Transverse colon (tissue), 4 donors: ENCODE measurements around the gene SERBP1. TPM values are rescaled to one million over a fixed set of nuclear protein-coding genes. Genes with fewer than 3 reads are reported as not detected.

Source experiments
- DNase-seq: peaks from one replicate; pipeline ENCODE4 v3.0.0-alpha.2; 2019
- H3K27ac ChIP-seq, 4 donors: fragments of 200-600 bp; sonication (generic); 2 replicates each; pipeline ENCODE4 v1.5.1; 2016 to 2018; ENCODE audit warnings: inconsistent platforms in 4 of 4
- H3K27me3 ChIP-seq: fragments of 200-600 bp; sonication (generic); 2 replicates; pipeline ENCODE4 v1.5.1; 2017; ENCODE audit warnings: inconsistent platforms
- H3K36me3 ChIP-seq, 4 donors: fragments of 200-600 bp; sonication (generic); 2 replicates each; pipeline ENCODE4 v1.5.1; 2017 to 2019; ENCODE audit warnings: inconsistent platforms in 4 of 4
- H3K4me1 ChIP-seq, 4 donors: fragments of 200-600 bp; sonication (generic); 2 replicates each; pipeline ENCODE4 v1.5.1; 2017 to 2020; ENCODE audit warnings: inconsistent platforms in 4 of 4
- H3K4me3 ChIP-seq, 4 donors: fragments of 200-600 bp; sonication (generic); 1 replicate in 1 of 4; 2 replicates in 3 of 4; pipeline versions ENCODE4 v1.5.1 to v1.6.1; 2017 to 2019; ENCODE audit warnings: inconsistent platforms in 4 of 4
- H3K9me3 ChIP-seq, 2 donors: fragments of 200-600 bp; sonication (generic); 2 replicates each; pipeline ENCODE4 v1.5.1; 2017 to 2019; ENCODE audit warnings: inconsistent platforms in 2 of 2
- EP300 ChIP-seq: sonication (generic); formaldehyde crosslinking; IDR thresholded peaks from one replicate; pipeline ENCODE4 v1.6.1; 2017; ENCODE audit warnings: antibody characterized with exemption, low read depth
- POLR2A ChIP-seq: fragments of 450-650 bp; IDR thresholded peaks from one replicate; pipeline ENCODE4 v1.6.1; 2016; ENCODE audit warnings: antibody characterized with exemption, mild to moderate bottlenecking, moderate library complexity
- POLR2AphosphoS5 ChIP-seq, 3 donors: sonication (generic); formaldehyde crosslinking; IDR thresholded peaks; one replicate each; pipeline ENCODE4 v1.6.1; 2016; ENCODE audit warnings: antibody characterized with exemption in 3 of 3
- WGBS, 2 donors: methylation state at CpG; one replicate each; pipeline ENCODE4 v1.1.5; 2018; ENCODE audit warnings: low coverage in 1 of 2; 5-methylcytosine and 5-hydroxymethylcytosine counted together
- in situ Hi-C, 4 donors: fragments of 200-750 bp; cut with MboI; loops; one replicate each; pipeline versions ENCODE4 v1.15.0 to v1.15.1; 2017; ENCODE audit warnings: low sequenced_read_pairs in 3 of 4, low pct_ligation_motif_present in 1 of 4, low pct_unique_long_range_greater_than_20kb in 1 of 4
- intact Hi-C: fragments of 100-400 bp; cut with DNase I; formaldehyde crosslinking; loops from one replicate; pipeline ENCODE4 v1.15.1; 2023; ENCODE audit warnings: low total_unique reads
- small RNA-seq, 4 donors: library from RNA; depleted of rRNA; stranded (forward); fragments of <200 nt; gene quantifications; one replicate each; pipeline ENCODE3, GENCODE V24; 2016
- total RNA-seq, 4 donors: library from RNA; depleted of rRNA; stranded (reverse); fragments of >200 nt; gene quantifications; one replicate each; pipeline ENCODE4 v1.1.0, GENCODE V29; 2016
- TF ChIP-seq, protein P1 (sequence below), 5 experiments: fragments of 200-600 bp in 3 of 5; fragments of 450-650 bp in 2 of 5; sonication (generic) in 3 of 5; IDR thresholded peaks; 1 replicate in 2 of 5; 2 replicates in 3 of 5; pipeline ENCODE4 v1.5.1; 2016 to 2017; ENCODE audit warnings: antibody characterized with exemption in 5 of 5, inconsistent platforms in 3 of 5, mild to moderate bottlenecking in 2 of 5, moderate library complexity in 1 of 5

SERBP1 gene
- total RNA-seq, 4 donors from 2014 or later, result 64.3 to 218 (median 158) TPM

DNA sequence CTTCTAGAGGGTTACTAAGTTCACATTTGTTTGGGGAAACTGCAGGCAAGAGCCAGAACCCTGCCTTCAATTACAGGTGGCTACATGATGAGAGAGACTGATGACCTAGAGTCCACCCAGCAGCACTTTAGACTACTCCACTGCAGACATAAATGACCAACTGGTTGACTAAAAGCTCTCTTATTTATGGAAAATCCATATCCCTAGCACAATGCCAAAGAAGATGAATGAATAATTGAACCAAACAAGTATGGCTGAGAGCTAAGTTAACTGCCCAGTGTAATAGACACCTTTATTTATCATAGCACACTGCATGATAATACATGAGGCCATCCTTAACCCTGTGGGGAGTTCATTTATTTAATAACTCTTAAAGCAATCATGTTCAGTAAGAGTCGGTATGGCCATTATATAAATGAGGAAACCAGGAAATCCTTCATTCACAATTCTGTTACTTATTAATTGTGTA lies 62.1 kb downstream of the SERBP1 start:
- no peak for DNase-seq
- Histone ChIP-seq H3K36me3 (no peaks in the 10 kb centered on the region), H3K27me3 (no peaks in the 10 kb centered on the region), H3K27ac (no peak overlapping the region), H3K4me1 (no peaks in the 10 kb centered on the region), H3K9me3 (no peaks in the 10 kb centered on the region), H3K4me3 (no peak overlapping the region)
- no peak for TF ChIP-seq EP300
- TF ChIP-seq, protein P1, sequence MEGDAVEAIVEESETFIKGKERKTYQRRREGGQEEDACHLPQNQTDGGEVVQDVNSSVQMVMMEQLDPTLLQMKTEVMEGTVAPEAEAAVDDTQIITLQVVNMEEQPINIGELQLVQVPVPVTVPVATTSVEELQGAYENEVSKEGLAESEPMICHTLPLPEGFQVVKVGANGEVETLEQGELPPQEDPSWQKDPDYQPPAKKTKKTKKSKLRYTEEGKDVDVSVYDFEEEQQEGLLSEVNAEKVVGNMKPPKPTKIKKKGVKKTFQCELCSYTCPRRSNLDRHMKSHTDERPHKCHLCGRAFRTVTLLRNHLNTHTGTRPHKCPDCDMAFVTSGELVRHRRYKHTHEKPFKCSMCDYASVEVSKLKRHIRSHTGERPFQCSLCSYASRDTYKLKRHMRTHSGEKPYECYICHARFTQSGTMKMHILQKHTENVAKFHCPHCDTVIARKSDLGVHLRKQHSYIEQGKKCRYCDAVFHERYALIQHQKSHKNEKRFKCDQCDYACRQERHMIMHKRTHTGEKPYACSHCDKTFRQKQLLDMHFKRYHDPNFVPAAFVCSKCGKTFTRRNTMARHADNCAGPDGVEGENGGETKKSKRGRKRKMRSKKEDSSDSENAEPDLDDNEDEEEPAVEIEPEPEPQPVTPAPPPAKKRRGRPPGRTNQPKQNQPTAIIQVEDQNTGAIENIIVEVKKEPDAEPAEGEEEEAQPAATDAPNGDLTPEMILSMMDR (IDR thresholded peaks at IDR 0.05), result no peak
- no peak for TF ChIP-seq POLR2A
- TF ChIP-seq POLR2AphosphoS5 (IDR thresholded peaks at IDR 0.05), result no peak
- intact Hi-C loops, result no loop called here
- in situ Hi-C loops, result no loop called here
- 68 to 69% methylated on average over 1 of the region's 1 CpG for WGBS, 2 donors

DNA sequence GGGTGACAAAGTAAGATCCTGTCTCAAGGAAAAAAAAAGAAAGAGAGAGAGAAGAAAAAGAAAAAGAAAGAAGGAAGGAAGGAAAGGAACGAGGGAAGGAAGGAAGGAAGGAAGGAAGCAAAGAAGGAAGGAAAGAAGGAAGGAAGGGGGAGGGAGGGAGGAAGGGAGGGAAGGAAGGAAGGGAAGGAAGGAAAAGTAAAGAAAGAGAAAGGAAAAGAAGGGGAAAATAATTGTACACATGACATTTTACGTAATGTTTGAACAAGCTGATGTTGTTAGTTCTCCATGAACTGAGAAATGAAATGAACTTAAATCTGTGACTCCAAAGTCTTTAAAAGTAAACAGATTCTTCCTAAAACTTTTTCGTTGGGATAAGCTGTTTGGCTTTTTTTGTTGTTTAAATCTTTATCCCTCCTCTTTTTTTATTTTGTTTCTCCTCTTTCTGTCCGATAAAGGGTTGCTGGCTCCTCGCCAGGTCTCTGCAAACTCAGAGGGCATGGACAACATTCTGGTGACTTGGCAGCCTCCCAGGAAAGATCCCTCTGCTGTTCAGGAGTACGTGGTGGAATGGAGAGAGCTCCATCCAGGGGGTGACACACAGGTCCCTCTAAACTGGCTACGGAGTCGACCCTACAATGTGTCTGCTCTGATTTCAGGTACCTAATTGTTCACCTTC lies 62.7 kb downstream of the SERBP1 start:
- no peaks in the 10 kb centered on the region for H3K27me3 ChIP-seq
- 40 to 58% methylated on average over 6 to 8 of the region's 8 CpGs for WGBS, 2 donors
- H3K36me3 ChIP-seq, result no peaks in the 10 kb centered on the region
- no peak overlapping the region for H3K4me3 ChIP-seq
- H3K4me1 ChIP-seq, result no peaks in the 10 kb centered on the region
- no peaks in the 10 kb centered on the region for H3K9me3 ChIP-seq
- intact Hi-C loops (no loop called here), in situ Hi-C loops (no loop called here)
- DNase-seq, result peak; percentile 14
- TF ChIP-seq, protein P1 (IDR thresholded peaks at IDR 0.05), result no peak
- TF ChIP-seq EP300, result no peak
- TF ChIP-seq POLR2A, result no peak
- no peak for TF ChIP-seq POLR2AphosphoS5 (IDR thresholded peaks at IDR 0.05)
- no peak overlapping the region for H3K27ac ChIP-seq

DNA sequence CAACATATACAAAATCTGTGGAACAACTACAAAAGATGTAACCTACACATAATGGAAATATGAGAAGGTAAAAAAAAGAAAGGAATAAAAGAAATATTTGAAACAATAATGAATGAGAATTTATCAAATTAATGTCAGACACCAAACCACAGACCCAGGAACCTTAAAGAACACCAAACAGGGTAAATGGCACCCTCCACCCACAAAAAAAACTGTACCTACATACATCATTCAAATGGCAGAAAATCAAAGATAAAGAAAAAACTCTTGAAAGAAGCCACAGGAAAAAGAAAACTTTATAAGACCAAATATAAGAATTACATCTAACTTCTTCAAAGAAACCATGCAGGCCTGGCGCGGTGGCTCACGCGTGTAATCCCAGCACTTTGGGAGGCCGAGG lies 68.6 kb downstream of the SERBP1 start:
- DNase-seq, result no peak
- Histone ChIP-seq H3K27ac (no peak overlapping the region), H3K4me3 (no peak overlapping the region), H3K27me3 (no peaks in the 10 kb centered on the region), H3K4me1 (no peaks in the 10 kb centered on the region), H3K9me3 (no peaks in the 10 kb centered on the region), H3K36me3 (no peaks in the 10 kb centered on the region)
- TF ChIP-seq POLR2AphosphoS5 (IDR thresholded peaks at IDR 0.05) (no peak), POLR2A (no peak), EP300 (no peak)
- TF ChIP-seq, protein P1 (IDR thresholded peaks at IDR 0.05), result no peak
- intact Hi-C loops (no loop called here), in situ Hi-C loops (no loop called here)
- 96% methylated on average over 5 of the region's 5 CpGs; no CpG with 5 or more reads in 1 of the 2 donors for WGBS, 2 donors

DNA sequence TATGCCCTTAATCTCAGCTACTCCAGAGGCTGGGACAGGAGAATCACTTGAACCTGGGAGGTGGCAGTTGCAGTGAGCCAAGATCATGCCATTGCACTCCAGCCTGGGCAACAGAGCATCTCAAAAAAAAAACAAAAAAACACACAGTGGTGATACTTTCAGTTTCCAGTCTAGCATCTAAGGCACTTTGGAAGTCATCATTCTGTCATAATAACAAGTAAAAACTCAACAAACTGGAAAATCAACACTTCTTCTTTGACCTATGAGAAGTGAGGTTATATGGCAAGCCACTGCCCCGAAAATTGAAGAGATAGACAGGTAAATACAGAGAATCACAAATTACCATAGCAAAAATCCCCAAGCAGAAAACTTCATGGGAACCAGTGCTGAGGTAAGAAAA lies 70.6 kb downstream of the SERBP1 start:
- DNase-seq, result no peak
- no peaks in the 10 kb centered on the region for H3K27me3 ChIP-seq
- in situ Hi-C loops, result no loop called here
- no peaks in the 10 kb centered on the region for H3K4me1 ChIP-seq
- no peak overlapping the region for H3K27ac ChIP-seq
- H3K4me3 ChIP-seq, result no peak overlapping the region
- no peaks in the 10 kb centered on the region for H3K9me3 ChIP-seq
- no peaks in the 10 kb centered on the region for H3K36me3 ChIP-seq
- TF ChIP-seq POLR2A (no peak), POLR2AphosphoS5 (IDR thresholded peaks at IDR 0.05) (no peak)
- TF ChIP-seq, protein P1 (IDR thresholded peaks at IDR 0.05), result no peak
- intact Hi-C loops, result no loop called here
- WGBS, 2 donors, result 60 to 95% methylated on average over 1 of the region's 1 CpG

Small RNAs within 50 kb of the gene (small RNA-seq; reads per million reads assigned to genes)
- 0 reads per million in 4 donors for gene RNU6-387P

Other genes starting within 250 kb of the SERBP1 start
- 1 to 10 TPM in 2 of 4 donors, not detected in 2; 1.2 to 3.3 TPM for gene IL12RB2, start 122.5 kb downstream of the SERBP1 start, total RNA-seq